ENCODE data around the gene STXBP3.

GRCh38 chr1:108829498-108829916 lies 83.0 kb downstream of the STXBP3 start:
- TF ChIP-seq POLR2AphosphoS5 (IDR thresholded peaks at IDR 0.05; ENCODE audit: insufficient read depth, low read depth, low read length), result no peak
- TF ChIP-seq CTCF (IDR thresholded peaks at IDR 0.05; ENCODE audit: extremely low read depth in 1 of 2, insufficient read depth in 1 of 2, low read depth in 1 of 2, low read length in 2 of 2), result no peak
- no peak for TF ChIP-seq MAX (IDR thresholded peaks at IDR 0.05; ENCODE audit: insufficient read depth, insufficient read length)
- no peak for TF ChIP-seq POLR2A (IDR thresholded peaks at IDR 0.05; ENCODE audit: low read depth, low read length)
